HUES48 (cell line): ENCODE results near the gene MYADM.
"Not testable (repeated sequence)": the region's sequence is repeated elsewhere in the genome, so short reads cannot be mapped to it uniquely, and the experiment has no call there.

ENCODE experiments used
- H3K27ac ChIP-seq: one replicate; pipeline ENCODE4 v1.7.0; 2013; ENCODE audit warnings: low read depth, low read length, inconsistent platforms
- H3K27me3 ChIP-seq: 2 replicates; pipeline ENCODE4 v1.6.1; 2013; ENCODE audit warnings: mild to moderate bottlenecking, low read length; ENCODE audit not compliant: control insufficient read depth, insufficient read depth
- H3K36me3 ChIP-seq: 2 replicates; pipeline ENCODE4 v1.6.1; 2013; ENCODE audit warnings: low read length; ENCODE audit not compliant: control insufficient read depth, insufficient read depth
- H3K4me1 ChIP-seq: 2 replicates; pipeline ENCODE4 v1.6.1; 2013; ENCODE audit warnings: mild to moderate bottlenecking, low read length; ENCODE audit not compliant: control insufficient read depth, insufficient read depth
- H3K4me3 ChIP-seq: 2 replicates; pipeline ENCODE4 v1.5.1; 2013; ENCODE audit warnings: mild to moderate bottlenecking, low read depth, low read length
- H3K9ac ChIP-seq: 2 replicates; pipeline ENCODE4 v1.6.1; 2013; ENCODE audit warnings: mild to moderate bottlenecking, low read depth, low read length, moderate library complexity
- H3K9me3 ChIP-seq: 2 replicates; pipeline ENCODE4 v1.6.1; 2013; ENCODE audit warnings: low read length; ENCODE audit not compliant: control insufficient read depth, insufficient read depth

MYADM gene

DNA sequence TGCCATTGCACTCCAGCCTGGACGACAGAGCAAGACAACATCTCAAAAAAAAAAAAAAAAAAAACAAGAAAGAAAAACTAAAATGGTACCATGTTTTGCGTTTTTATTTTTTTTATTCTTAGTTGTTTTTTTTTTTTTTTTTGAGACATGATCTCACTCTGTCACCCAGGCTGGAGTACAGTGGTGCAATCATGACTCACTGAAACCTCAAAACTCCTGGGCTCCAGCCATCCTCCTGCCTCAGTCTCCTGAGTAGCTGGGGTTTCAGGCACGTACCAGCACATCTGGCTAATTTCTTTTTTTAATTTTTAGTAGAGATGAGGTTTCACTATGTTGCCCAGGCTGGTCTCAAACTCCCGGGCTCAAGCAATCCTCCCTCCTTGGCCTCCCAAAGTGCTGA, 26.8 kb upstream of the MYADM start:
- not testable (repeated sequence) for H3K27me3 ChIP-seq, H3K9ac ChIP-seq, H3K27ac ChIP-seq, H3K4me3 ChIP-seq, H3K36me3 ChIP-seq, H3K9me3 ChIP-seq
- peaks cover 15% of the 10 kb centered on the region for H3K4me1 ChIP-seq

DNA sequence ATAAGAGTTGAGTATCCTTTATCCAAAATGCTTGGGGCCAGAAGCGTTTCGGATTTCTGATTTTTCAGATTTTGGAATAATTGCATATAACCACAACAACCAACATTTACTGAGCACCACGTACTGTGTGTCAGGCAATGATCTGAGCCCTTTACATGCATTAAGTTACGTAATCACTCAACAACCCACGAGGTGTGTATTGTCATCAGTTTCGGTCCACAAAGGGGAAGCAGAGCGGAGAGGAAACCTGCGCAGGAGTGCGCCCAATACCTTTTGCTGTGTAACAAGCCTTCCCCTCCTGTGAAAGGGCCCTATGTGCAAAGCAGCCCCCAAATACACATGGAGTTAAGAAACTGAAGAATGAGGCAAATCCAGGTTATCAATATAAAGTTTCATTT, 22.8 kb upstream of the MYADM start:
- H3K9ac ChIP-seq, result no peak overlapping the region

DNA sequence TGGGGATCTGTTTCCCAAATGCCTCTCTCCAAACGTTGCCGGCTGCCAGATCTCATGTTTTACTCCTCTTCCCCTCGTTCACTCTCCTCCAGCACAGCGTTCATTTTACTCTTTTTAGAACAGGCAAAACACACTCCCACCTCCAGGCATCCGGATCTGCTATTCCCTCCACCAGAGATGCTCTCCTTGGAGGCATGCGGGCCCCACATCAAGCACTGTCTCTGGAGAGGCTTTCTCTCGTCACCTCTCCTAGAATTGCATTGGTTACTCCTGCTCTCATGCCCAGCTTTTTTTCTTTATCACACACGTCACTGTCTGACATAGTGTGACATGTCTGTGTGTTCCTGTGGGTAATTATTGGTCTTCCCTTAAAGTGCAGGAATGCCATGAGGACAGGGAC, 20.1 kb upstream of the MYADM start:
- H3K27me3 ChIP-seq, result peaks cover 5% of the 10 kb centered on the region; the same call in 1 of the 2 replicates
- H3K27ac ChIP-seq, result no peak overlapping the region
- no peak overlapping the region for H3K9ac ChIP-seq
- no peak overlapping the region for H3K4me3 ChIP-seq
- H3K9me3 ChIP-seq, result no peaks in the 10 kb centered on the region
- H3K4me1 ChIP-seq, result no peaks in the 10 kb centered on the region
- no peaks in the 10 kb centered on the region for H3K36me3 ChIP-seq

More for the DNA sequence above, 22.8 kb upstream of the MYADM start:
- Histone ChIP-seq H3K27me3 (peaks cover 5% of the 10 kb centered on the region; the same call in 1 of the 2 replicates), H3K4me1 (peaks cover 4% of the 10 kb centered on the region; the same call in 1 of the 2 replicates), H3K4me3 (no peak overlapping the region), H3K9me3 (no peaks in the 10 kb centered on the region), H3K27ac (no peak overlapping the region), H3K36me3 (no peaks in the 10 kb centered on the region)

DNA sequence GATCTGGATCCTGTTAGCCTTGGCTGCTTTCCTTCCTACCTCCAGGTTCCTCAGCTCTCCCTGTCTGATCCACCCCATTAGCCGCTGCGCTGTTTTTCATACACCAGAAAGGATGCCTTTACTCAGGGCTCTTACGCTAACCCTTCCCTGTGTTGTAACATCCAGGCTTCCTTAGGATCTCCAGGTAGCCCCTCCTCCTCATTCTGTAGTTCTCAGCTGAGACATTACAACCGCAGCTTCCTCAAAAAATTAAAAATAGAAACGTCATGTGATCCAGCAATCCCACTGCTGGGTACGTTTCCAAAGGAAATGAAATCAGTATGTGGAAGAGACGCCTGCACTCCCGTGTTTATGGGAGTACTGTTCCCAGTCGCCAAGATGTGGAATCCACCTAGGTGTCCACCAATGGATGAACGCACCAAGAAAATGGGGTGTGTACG, 18.4 kb upstream of the MYADM start:
- Histone ChIP-seq H3K36me3 (no peaks in the 10 kb centered on the region), H3K4me3 (no peak overlapping the region), H3K9ac (no peak overlapping the region), H3K27me3 (peaks cover 5% of the 10 kb centered on the region; the same call in 1 of the 2 replicates), H3K27ac (no peak overlapping the region), H3K9me3 (no peaks in the 10 kb centered on the region), H3K4me1 (peaks cover 2% of the 10 kb centered on the region; the same call in 1 of the 2 replicates)

DNA sequence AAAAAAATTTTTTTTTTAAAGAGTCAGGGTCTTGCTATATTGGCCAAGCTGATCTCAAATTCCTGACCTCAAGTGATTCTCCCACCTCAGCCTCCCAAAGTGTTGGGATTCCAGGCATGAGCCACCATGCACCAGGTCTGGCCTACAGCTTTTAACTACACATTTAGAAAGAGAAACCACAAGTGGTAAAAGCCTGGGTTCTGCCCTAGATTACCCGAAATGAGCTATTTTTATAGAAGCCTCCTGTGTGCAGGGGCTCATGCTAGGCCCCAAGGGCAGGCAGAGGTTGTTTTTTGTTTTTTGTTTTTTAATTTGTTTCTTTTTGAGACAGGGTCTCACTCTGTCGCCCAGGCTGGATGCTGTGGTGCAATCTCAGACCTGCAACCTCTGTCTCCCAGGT, 14.0 kb upstream of the MYADM start:
- Histone ChIP-seq H3K9ac (no peak overlapping the region), H3K27ac (no peak overlapping the region), H3K9me3 (no peaks in the 10 kb centered on the region), H3K36me3 (no peaks in the 10 kb centered on the region), H3K4me3 (no peak overlapping the region), H3K4me1 (peaks cover 6% of the 10 kb centered on the region), H3K27me3 (no peaks in the 10 kb centered on the region)

DNA sequence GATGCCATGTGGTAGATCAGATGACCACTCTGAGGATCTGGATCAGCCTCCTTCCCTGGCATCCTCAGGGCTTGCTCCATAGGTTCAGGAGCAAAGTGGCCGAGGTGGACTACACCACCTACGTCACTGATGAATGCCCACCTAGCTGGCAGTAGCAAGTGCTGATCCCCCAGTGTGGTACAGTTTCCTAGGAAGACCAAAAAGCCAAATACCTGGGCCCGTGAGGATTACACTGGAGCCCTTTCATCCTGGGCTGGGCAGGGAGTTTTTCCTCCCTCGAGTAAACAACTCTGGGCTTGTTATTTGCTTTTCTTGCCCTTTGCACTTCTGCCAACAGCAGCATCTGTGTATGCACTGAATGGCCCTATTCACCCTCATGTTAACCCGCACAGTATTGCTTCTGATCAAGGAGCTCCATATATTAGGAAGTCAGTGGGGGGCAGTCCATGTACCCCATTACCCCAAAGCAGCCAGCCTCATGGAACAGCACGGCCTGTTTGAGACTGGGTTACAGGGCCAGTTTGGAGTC, 3.3 kb upstream of the MYADM start:
- H3K36me3 ChIP-seq, result no peaks in the 10 kb centered on the region
- no peak overlapping the region for H3K9ac ChIP-seq

DNA sequence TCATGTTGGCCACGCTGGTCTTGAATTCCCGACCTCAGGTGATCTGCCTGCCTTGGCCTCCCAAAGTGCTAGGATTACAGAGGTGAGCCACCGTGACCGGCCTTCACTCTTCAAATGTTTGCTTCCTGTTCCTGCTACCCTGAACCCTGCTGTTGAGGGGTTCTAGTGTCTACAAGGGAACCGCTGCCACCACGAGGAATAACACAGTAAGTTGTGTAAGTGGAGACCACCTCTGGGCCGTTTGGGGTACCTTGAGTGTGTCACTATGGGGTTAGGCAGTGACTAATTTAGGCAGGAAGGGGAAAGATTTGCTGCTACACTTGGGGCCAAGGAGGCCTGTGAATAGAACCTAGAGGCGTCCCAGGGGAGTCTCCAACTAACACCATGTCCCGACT, 2.2 kb upstream of the MYADM start:
- Histone ChIP-seq H3K9me3 (no peaks in the 10 kb centered on the region), H3K27me3 (no peaks in the 10 kb centered on the region; the same call in 1 of the 2 replicates), H3K36me3 (no peaks in the 10 kb centered on the region), H3K27ac (peak overlapping the region; percentile 97), H3K4me1 (peaks cover 6% of the 10 kb centered on the region), H3K4me3 (peak overlapping the region; percentile 71), H3K9ac (peak overlapping the region; percentile 84; the same call in 1 of the 2 replicates)

More for the DNA sequence above, 3.3 kb upstream of the MYADM start:
- Histone ChIP-seq H3K9me3 (no peaks in the 10 kb centered on the region), H3K27me3 (no peaks in the 10 kb centered on the region; the same call in 1 of the 2 replicates), H3K27ac (no peak overlapping the region), H3K4me3 (no peak overlapping the region), H3K4me1 (peaks cover 6% of the 10 kb centered on the region)

DNA sequence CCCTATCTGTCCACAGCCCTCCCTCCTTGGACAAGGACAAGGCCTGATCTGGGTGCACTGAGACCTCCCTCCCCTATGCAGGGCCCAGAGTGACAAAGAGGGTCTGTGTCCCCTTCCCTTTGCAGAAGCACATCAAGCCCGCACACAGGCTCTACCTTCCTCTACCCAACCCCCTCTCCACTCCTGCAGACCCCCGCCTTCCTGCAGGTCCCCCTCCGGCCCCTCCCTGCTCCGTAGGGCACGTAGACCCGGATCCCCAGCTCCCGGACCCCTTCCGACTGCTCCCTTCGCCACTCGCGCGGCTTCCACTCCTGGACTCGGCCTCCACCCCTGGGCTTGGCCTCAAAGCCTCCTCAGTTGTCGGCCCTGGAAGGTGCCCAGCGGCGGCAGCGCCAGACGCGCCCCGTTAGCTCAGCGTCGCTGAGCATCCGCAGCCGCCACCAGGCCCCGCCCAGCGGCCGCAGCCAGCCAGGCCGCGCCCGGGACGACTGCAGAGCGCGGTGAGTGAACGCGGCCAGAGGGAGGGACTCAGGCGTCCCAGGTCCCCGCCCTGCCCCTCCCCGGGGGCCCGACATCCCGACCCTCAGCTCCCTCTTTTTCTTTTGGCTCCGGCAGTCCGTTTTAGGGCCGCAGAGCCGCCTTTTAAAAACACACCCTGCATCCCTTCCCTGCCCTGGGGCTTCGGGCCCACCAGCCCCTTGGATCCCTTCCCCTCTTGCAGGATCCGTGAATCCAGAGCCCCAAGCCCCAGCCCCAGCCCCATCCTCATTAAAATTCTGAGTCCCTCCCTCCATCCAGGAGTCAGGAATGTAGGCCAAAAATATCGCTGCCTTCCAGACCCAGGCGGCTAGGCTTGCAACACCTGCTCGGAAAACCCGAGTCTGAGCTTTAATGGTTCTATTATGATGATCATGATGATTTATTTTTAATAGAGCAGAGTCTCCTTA, 1.5 kb upstream of the MYADM start:
- H3K9me3 ChIP-seq, result no peaks in the 10 kb centered on the region

DNA sequence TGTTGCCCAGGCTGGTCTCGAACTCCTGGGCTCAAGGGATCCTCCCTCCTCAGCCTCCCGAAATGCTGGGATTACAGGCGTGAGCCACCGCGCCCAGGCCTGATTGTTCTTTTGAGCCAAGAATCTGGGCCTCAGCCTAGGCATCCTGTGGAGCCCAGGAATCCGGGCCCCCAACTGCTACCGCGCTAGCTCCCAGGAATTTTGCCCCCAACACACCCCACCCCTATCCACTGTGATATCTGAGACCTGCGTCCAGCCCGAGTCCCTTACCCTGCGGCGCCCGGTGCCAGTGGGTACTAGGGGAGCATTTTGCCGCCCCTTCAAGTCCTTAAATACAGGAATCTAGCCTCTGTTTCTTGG, 838 bp upstream of the MYADM start:
- peak overlapping the region; percentile 97 for H3K27ac ChIP-seq
- peak overlapping the region; percentile 71 for H3K4me3 ChIP-seq
- H3K36me3 ChIP-seq, result 0 out of 2 replicates have a peak, but pooled peaks cover 4% of the 10 kb centered on the region
- H3K9ac ChIP-seq, result peak overlapping the region; percentile 84
- H3K27me3 ChIP-seq, result no peaks in the 10 kb centered on the region; the same call in 1 of the 2 replicates
- no peaks in the 10 kb centered on the region for H3K9me3 ChIP-seq
- H3K4me1 ChIP-seq, result peaks cover 6% of the 10 kb centered on the region

More for the DNA sequence above, 1.5 kb upstream of the MYADM start:
- Histone ChIP-seq H3K27ac (peak overlapping the region; percentile 97), H3K4me1 (peaks cover 6% of the 10 kb centered on the region), H3K4me3 (peak overlapping the region; percentile 71), H3K9ac (peak overlapping the region; percentile 84), H3K27me3 (no peaks in the 10 kb centered on the region; the same call in 1 of the 2 replicates), H3K36me3 (0 out of 2 replicates have a peak, but pooled peaks cover 3% of the 10 kb centered on the region)

DNA sequence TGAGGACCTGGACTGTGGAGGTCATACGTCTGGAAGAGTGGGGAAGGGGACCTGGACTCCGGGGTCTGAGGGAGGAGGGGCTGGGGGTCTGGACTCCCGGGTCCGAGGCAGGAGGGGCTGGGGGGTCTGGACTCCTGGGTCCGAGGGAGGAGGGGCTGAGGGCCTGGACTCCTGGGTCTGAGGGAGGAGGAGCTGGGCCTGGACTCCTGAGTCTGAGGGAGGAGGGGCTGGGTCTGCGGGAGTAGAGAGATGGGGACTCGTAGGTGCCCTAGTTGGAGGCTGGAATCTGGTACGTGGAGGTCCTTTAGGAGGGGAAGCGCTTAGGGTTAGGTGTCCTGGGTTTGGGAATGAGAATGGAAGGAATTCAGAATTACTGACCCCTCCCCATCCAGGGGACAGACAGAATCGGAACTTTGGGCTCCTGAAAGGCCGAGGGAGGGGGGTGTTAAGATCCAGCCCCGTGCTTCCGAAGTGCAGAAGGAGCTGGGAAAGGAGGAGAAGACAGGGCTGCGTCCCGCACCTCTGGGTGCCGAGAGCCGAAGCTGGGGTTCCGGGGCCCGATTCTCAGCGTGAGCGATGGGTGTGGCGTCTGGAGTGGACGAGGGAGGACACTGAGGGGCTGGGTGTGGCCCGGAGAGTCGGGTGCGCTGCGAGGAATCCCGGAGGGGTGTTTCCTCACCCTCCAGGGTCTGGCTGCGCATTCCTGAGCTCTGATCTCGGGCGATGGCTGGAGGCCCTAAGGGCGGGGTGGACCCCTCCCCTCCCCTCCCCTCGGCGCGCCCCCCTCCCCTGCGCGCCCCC, 608 bp downstream of the MYADM start:
- Histone ChIP-seq H3K4me1 (peaks cover 6% of the 10 kb centered on the region), H3K36me3 (peaks cover 10% of the 10 kb centered on the region; the same call in 1 of the 2 replicates), H3K9ac (peak overlapping the region; percentile 90), H3K4me3 (peak overlapping the region; percentile 70), H3K27ac (peak overlapping the region; percentile 97), H3K9me3 (no peaks in the 10 kb centered on the region), H3K27me3 (no peaks in the 10 kb centered on the region)
